PC-3 (cell line): ENCODE measurements around the gene ADARB2. TPM values are rescaled to one million over a fixed set of nuclear protein-coding genes. Genes with fewer than 3 reads are reported as not detected.

Experiments
- ATAC-seq: fragments of 200-7000 bp; cut with Tn5 transposase; 2 replicates; pipeline ENCODE4 v1.9.1; 2020; ENCODE audit warnings: mild to moderate bottlenecking, moderate library complexity
- BruUV-seq: library from RNA; stranded (reverse); fragments of 400-500 nt; replicated peaks from 2 replicates; lab custom pipeline; 2021; lab: Mats Ljungman, UMichigan
- CTCF ChIA-PET: fragments of 300-600 bp; sonication (Branson Sonifier 250); formaldehyde crosslinking; loops from one replicate; lab custom pipeline; 2022; ENCODE audit warnings: antibody characterized with exemption; lab: Charles Lee
- POLR2A ChIA-PET: fragments of 300-600 bp; sonication (Branson Sonifier 250); formaldehyde crosslinking; loops from one replicate; lab custom pipeline; 2022; ENCODE audit warnings: antibody characterized with exemption; ENCODE audit not compliant: unreplicated experiment; lab: Charles Lee
- DNase-seq: peaks from one replicate; pipeline ENCODE4 v3.0.0-alpha.2; 2015
- H2AFZ ChIP-seq: fragments of 300-600 bp; sonication (generic); 2 replicates; pipeline ENCODE4 v1.6.0; 2016; ENCODE audit warnings: antibody characterized with exemption, low read length
- H3F3A ChIP-seq: fragments of 300-600 bp; sonication (generic); one replicate; pipeline ENCODE4 v1.6.0; 2017; ENCODE audit warnings: antibody characterized with exemption, low read length, control low read depth, mild to moderate bottlenecking; ENCODE audit not compliant: unreplicated experiment
- H3K27ac ChIP-seq: fragments of 300-600 bp; sonication (generic); 2 replicates; pipeline ENCODE4 v1.5.1; 2016; ENCODE audit warnings: mild to moderate bottlenecking, low read length
- H3K27me3 ChIP-seq: fragments of 300-600 bp; sonication (generic); 2 replicates; pipeline ENCODE4 v1.6.1; 2016; ENCODE audit warnings: low read length, mixed read lengths
- H3K36me3 ChIP-seq: fragments of 300-600 bp; sonication (generic); 2 replicates; pipeline ENCODE4 v1.6.1; 2016; ENCODE audit warnings: low read depth, mixed run types, low read length, mixed read lengths
- H3K4me1 ChIP-seq: fragments of 300-600 bp; sonication (generic); 2 replicates; pipeline ENCODE4 v1.5.1; 2016; ENCODE audit warnings: low read length; ENCODE audit not compliant: insufficient read depth
- H3K4me2 ChIP-seq: fragments of 300-600 bp; sonication (generic); 2 replicates; pipeline ENCODE4 v1.6.0; 2016; ENCODE audit warnings: low read length
- H3K4me3 ChIP-seq: fragments of 300-600 bp; sonication (generic); 2 replicates; pipeline ENCODE4 v1.5.1; 2016; ENCODE audit warnings: mild to moderate bottlenecking, low read length, mixed read lengths
- H3K79me2 ChIP-seq: fragments of 300-600 bp; sonication (generic); 2 replicates; pipeline ENCODE4 v1.6.1; 2017; ENCODE audit warnings: low read length, mixed read lengths
- H3K9ac ChIP-seq: fragments of 300-600 bp; sonication (generic); 2 replicates; pipeline ENCODE4 v1.6.0; 2016; ENCODE audit warnings: mild to moderate bottlenecking, low read length
- H3K9me2 ChIP-seq: fragments of 300-600 bp; sonication (generic); replicated peaks from 2 replicates; pipeline ENCODE4 v1.6.1; 2016; ENCODE audit warnings: mixed run types, low read length, mixed read lengths
- H3K9me3 ChIP-seq: fragments of 300-600 bp; sonication (generic); 2 replicates; pipeline ENCODE4 v1.6.1; 2016; ENCODE audit warnings: low read length, mixed read lengths
- H4K20me1 ChIP-seq: fragments of 300-600 bp; sonication (generic); 2 replicates; pipeline ENCODE4 v1.6.1; 2016; ENCODE audit warnings: low read length, mixed read lengths
- CTCF ChIP-seq: fragments of 300-600 bp; sonication (generic); conservative IDR thresholded peaks from 2 replicates; pipeline ENCODE4 v1.5.1; 2017; ENCODE audit warnings: antibody characterized with exemption, low read depth, mild to moderate bottlenecking, low read length
- EZH2 ChIP-seq: fragments of 300-600 bp; sonication (generic); IDR thresholded peaks from one replicate; pipeline ENCODE4 v1.6.1; 2017; ENCODE audit warnings: antibody characterized with exemption, mild to moderate bottlenecking, low read length; ENCODE audit not compliant: unreplicated experiment
- EZH2phosphoT487 ChIP-seq: fragments of 300-600 bp; sonication (generic); IDR thresholded peaks from 2 replicates; pipeline ENCODE4 v1.6.1; 2018; ENCODE audit warnings: mild to moderate bottlenecking, antibody characterized with exemption, low read length, borderline replicate concordance
- intact Hi-C: fragments of 100-400 bp; cut with micrococcal nuclease; formaldehyde crosslinking; loops from 2 replicates; pipeline ENCODE4 v1.9.0; 2023
- total RNA-seq: library from RNA; depleted of rRNA; stranded (reverse); fragments of >200 nt; gene quantifications from 2 replicates; pipeline ENCODE4 v1.2.3, GENCODE V29; 2014

The ADARB2 gene
- total RNA-seq, 1 experiment from 2014 or later = not detected

- Histone ChIP-seq H3K4me3 (no peak overlapping the region), H3K9me2 (no peaks in the 10 kb centered on the region), H3K79me2 (no peaks in the 10 kb centered on the region), H3K4me1 (no peaks in the 10 kb centered on the region), H3K27ac (no peak overlapping the region), H3K4me2 (no peak overlapping the region), H3K27me3 (no peaks in the 10 kb centered on the region), H4K20me1 (no peaks in the 10 kb centered on the region), H3F3A (no peaks in the 10 kb centered on the region), H2AFZ (no peak overlapping the region), H3K9me3 (no peaks in the 10 kb centered on the region), H3K9ac (no peak overlapping the region), H3K36me3 (no peaks in the 10 kb centered on the region)
- no peak for ATAC-seq
- BruUV-seq = no TSS peak
- TF ChIP-seq EZH2 (no peak), CTCF (no peak), EZH2phosphoT487 (no peak)
- CTCF ChIA-PET = no interaction called here
- POLR2A ChIA-PET = no interaction called here
- intact Hi-C loops = no loop called here
- DNase-seq = no peak
Observed at GRCh38 chr10:1132584-1132983, 604.7 kb downstream of the ADARB2 start.

- Histone ChIP-seq H3K27ac (no peak overlapping the region), H4K20me1 (no peaks in the 10 kb centered on the region), H3K9ac (no peak overlapping the region), H3K4me1 (no peaks in the 10 kb centered on the region), H3K9me3 (no peaks in the 10 kb centered on the region), H3K4me2 (no peak overlapping the region), H2AFZ (no peak overlapping the region), H3K9me2 (no peaks in the 10 kb centered on the region), H3F3A (no peaks in the 10 kb centered on the region), H3K27me3 (no peaks in the 10 kb centered on the region), H3K79me2 (no peaks in the 10 kb centered on the region), H3K36me3 (no peaks in the 10 kb centered on the region), H3K4me3 (no peak overlapping the region)
- BruUV-seq = no TSS peak
- TF ChIP-seq EZH2phosphoT487 (no peak), EZH2 (no peak), CTCF (no peak)
- DNase-seq (no peak), ATAC-seq (no peak)
- POLR2A ChIA-PET = no interaction called here
- intact Hi-C loops = no loop called here
- CTCF ChIA-PET = no interaction called here
Observed at GRCh38 chr10:1130995-1131790, 606.1 kb downstream of the ADARB2 start.

- no peak for DNase-seq
- no peak for ATAC-seq
- no peaks in the 10 kb centered on the region for H4K20me1 ChIP-seq
- intact Hi-C loops = no loop called here
- no peak overlapping the region for H3K27ac ChIP-seq
- no peak overlapping the region for H2AFZ ChIP-seq
- H3F3A ChIP-seq = no peaks in the 10 kb centered on the region
- no peak overlapping the region for H3K4me3 ChIP-seq
- H3K4me2 ChIP-seq = no peak overlapping the region
- H3K9me3 ChIP-seq = no peaks in the 10 kb centered on the region
- H3K9ac ChIP-seq = no peak overlapping the region
- ChIA-PET CTCF (no interaction called here), POLR2A (no interaction called here)
- no peaks in the 10 kb centered on the region for H3K36me3 ChIP-seq
- TF ChIP-seq EZH2 = no peak
- no peak for TF ChIP-seq EZH2phosphoT487
- TF ChIP-seq CTCF = no peak
- H3K9me2 ChIP-seq = no peaks in the 10 kb centered on the region
- H3K79me2 ChIP-seq = no peaks in the 10 kb centered on the region
- no peaks in the 10 kb centered on the region for H3K4me1 ChIP-seq
- BruUV-seq = no TSS peak
- H3K27me3 ChIP-seq = no peaks in the 10 kb centered on the region
Observed at GRCh38 chr10:1130226-1130625, 607.1 kb downstream of the ADARB2 start.
